Measurements from ENCODE around the gene TMEM47.

Gene TMEM47

DNA sequence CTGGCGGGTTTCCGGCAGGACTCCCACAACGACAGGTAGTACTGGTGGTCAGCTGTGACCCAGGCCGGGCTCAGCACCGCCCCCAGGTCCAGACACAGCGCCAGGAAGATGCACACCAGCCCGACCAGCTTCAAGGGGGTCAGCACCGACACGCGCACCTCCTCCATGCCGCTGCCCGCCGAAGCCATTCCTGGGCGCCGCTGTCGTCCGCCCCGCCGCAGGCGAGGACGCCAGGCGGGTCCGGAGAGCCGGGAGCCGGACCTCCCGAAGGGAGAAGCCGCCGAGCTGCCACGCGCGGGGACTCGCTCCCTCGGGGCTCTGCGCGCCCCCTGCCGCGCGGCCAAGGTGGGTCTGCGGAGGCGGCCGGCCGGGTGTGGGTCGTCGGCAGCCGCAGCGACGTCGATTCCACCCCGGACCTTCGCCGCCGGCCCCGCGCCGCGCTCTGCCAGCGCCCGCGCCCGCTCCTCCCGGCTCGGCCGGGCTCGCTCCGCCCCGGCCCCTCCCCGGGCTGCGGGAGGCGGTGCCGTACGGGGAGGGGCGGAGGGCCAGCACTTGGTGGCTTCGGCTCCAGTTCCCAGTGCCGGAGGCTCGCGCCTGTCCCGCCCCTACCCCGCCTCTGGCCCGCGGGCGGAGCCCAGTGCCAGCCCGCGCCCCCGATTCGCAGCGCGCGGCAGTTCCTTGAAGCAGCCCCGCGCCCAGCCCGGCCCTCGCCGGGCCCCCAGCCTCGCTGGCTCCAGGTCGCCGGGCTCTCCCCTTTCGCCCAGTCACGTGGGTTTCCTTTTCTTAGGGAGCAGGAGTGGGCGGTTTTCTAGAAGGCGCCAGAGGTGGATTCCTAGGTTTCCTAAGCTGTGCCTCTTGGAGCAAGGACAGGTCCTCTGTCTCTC, at the start of gene TMEM47:
Gene TMEM47 (minus strand): TSS at position 444 of the 884 bp plus-strand sequence. CDS start 256 bp downstream, at position 188.
- no peak for DNase-seq (ENCODE audit: low read depth)

- DNase-seq (ENCODE audit: low read depth), result no peak
These were observed 30.0 kb upstream of the TMEM47 start for GRCh38 chrX:34687095-34687494.

DNA sequence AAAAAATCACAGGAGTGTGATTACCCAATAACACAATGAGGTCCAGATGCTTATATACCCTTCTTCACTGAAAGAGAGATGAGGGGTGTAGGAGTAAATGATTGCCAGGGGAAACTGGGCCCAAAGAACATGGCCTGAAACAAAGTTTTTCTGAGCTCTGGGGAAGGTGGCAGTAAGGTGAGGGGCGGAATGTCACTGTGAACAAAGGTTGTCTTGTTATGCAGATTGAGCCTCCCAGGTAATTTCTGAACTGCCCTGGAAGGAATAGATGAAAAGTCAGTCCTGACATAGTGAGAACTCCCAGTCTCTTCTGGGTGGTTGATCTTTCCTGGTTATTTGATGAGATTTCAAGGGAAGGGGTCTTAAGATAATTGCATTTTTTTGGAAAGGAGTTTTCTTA, 2.5 kb upstream of the TMEM47 start:
- DNase-seq (ENCODE audit: low read depth), result no peak

- DNase-seq (ENCODE audit: low read depth), result no peak
These were observed 1.2 kb upstream of the TMEM47 start for GRCh38 chrX:34658326-34658725.

DNA sequence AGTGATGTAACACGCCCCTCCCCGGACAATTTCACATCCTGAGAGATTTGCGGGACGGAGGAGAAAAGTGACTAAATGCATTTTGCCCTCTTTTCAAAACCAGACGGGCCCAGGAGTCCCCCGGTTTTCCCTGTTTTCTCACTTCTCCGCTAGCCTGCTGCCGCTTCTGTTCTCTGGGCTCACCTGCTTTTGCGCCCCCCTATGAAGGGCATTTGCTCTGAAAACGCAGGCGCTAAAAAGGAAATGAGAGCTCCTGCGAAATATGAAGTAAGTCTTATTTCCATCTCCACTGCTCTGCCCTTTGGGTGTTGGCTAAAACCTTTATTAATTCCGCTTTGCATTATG, 613 bp upstream of the TMEM47 start:
- no peak for DNase-seq (ENCODE audit: low read depth)

- no peak for DNase-seq (ENCODE audit: low read depth)
These were observed 631 bp downstream of the TMEM47 start for GRCh38 chrX:34656467-34656841.

DNA sequence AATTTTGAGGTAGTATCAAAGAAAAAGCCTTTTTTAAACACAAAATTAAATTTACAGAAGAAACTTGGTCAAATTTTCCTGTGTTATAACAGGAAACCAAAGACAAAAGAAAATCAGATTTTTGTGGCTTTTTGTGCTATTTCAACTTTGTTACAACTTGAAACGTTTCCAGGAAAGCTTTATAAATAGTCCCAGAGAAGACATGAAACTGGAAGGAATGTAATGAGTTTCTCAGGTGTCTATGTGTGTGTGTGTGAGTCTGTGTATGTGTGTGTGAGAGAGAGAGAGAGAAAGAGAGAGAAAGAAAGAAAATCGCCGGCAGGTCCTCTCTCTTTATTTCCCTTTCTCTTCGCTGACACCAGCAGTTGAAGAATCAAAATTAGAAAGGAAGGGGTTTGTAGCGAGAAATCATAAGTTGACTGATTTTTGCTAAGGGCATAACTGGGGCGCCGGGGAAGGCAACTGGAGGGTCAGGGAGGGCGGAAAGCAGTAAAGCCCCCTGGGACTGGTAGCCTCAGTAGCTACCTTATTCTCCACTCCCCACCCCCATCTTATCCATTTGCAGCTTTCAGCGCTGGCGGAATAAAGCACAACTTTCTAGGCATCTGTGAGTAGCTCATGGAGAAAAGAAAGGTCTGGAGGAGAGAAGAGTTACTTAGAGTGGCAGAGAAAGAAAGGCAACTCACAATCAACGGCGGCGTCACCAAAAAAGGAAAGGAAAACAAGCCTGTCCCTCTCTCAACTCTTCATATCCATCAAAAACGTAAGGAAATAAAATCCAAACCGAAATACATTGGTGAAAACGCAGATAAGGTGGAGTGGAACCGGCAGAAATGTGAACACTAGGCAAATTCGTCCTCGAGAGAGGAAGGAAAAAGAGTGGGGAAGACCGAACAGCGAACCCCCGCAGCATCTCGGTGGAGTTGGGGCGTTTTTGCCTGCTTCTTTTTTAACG, 1.3 kb downstream of the TMEM47 start:
- no peak for DNase-seq (ENCODE audit: low read depth)

GRCh38 chrX:34654696-34655490, 2.2 kb downstream of the TMEM47 start:
- no peak for DNase-seq (ENCODE audit: low read depth)

DNA sequence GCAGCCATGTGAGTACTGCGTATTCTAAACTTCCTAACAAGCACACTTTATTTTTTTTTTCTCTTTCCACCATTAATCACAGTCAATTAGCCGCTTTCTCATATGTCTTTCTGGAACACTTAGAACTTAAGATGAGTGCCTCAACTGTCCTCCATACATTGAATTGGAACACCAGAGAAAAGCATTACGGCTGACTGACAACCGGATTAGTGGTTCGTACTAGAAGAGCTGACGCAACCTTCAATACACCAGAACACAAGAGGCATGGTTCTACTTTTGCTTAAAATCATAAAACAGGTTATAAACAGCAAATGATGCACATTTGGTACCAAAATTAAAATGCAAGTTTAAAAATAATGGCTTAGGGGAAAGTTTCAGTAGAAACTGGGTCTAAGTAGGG, 3.3 kb downstream of the TMEM47 start:
- DNase-seq (ENCODE audit: low read depth), result no peak

- DNase-seq (ENCODE audit: low read depth), result no peak
These were observed 14.2 kb downstream of the TMEM47 start for GRCh38 chrX:34642849-34643248.

GRCh38 chrX:34638116-34638515, 19.0 kb downstream of the TMEM47 start:
- DNase-seq (ENCODE audit: low read depth), result no peak

DNA sequence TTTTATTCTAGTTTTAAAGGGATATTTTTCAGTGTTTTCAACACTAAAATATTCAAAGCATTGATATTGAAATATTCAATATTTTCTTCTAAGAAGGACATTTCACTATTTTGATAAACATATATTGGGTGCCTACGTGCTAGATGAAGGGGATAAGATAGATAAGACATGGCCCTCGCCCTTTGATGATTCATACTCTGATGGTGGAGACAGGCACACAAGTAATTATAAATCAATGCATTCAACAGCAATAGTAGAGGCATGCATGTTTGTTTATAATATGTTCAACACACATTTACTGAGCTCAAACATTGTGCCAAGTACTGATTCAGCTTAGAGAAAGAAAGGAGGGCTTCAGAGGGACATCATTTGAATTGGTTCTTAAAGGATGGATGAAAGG, 22.7 kb downstream of the TMEM47 start:
- no peak for DNase-seq (ENCODE audit: low read depth)

GRCh38 chrX:34632384-34632783, 24.7 kb downstream of the TMEM47 start:
- DNase-seq (ENCODE audit: low read depth), result no peak

DNA sequence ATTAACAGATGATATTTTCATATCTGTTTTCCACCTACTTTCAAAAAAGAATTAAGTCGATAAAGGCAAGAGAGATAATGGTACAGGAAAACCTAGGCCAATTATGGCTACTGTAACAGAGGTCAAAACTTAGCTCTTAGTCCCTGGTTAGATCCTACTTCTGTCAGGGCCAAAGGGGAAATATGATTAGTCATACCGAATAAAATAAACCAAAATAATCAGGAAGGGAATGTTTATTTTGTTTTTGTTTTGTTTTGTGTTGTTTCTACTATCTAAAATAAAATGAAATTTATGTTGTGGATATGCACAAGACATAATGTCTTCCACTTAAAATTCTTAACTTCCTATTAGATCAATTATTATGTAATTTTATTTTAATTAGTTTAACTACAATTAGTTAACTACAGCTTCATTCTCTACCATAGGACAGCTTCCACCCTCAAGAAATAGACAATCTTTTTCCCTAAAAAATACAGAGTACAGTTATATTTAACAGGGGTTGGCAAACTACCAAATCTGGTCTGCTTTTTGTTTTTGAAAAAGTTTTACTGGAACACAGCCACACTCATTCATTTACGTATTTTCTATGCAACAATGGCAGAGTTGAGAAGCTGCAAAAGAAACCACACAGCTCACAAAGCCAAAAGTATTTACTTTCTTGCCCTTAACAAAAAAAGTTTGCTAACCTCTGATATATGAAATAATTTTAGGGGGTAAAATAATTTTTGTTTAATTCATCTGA, 25.4 kb downstream of the TMEM47 start:
- no peak for DNase-seq (ENCODE audit: low read depth)

- no peak for DNase-seq (ENCODE audit: low read depth)
These were observed 27.5 kb downstream of the TMEM47 start for GRCh38 chrX:34629572-34629971.

GRCh38 chrX:34624416-34624815, 32.7 kb downstream of the TMEM47 start:
- DNase-seq (ENCODE audit: low read depth), result no peak

DNA sequence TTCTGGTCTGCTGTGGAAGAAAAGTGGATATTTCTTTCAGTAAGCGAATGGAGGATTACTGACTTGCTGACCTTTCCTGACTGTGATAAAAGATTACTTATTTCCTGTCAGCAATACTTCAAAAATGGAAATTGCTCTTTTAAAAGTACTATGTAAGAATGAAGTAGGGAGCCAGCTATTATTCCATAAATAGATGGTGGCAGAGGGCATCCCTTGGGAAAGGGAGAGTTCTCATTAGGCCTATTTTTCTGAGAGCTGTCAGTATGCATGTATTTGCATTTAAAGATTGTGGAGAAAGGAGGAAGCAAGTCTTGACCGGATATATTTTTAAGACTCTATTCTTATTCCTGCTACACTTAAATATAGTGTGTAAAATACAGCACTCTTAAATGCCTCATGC, 37.2 kb downstream of the TMEM47 start:
- no peak for DNase-seq (ENCODE audit: low read depth)

DNA sequence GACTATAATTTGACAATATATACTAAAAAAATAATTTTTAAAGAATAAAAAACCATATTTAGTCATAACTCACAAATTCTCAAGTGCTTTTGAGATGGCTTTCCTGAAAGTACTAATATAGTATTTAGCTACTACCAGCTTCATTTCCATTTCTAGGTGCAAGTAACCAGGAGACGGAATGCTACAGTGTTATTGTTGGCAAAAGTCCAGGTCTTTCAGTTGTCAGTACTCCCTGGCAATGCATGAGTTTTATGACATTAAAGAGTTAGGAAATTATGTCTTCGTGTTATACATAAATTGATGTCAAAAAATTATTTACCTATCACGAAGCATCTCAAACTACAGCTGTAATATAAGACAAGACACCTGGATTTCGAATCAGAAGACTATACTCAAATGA, 45.0 kb downstream of the TMEM47 start:
- DNase-seq (ENCODE audit: low read depth), result no peak

GRCh38 chrX:34598362-34598761, 58.7 kb downstream of the TMEM47 start:
- no peak for DNase-seq (ENCODE audit: low read depth)

GRCh38 chrX:34586936-34587335, 70.1 kb downstream of the TMEM47 start:
- no peak for DNase-seq (ENCODE audit: low read depth)

GRCh38 chrX:34586346-34586911, 70.7 kb downstream of the TMEM47 start:
- DNase-seq (ENCODE audit: low read depth), result no peak
